ENCODE data around the gene JAM2. TPM values are rescaled to one million over a fixed set of nuclear protein-coding genes. Genes with fewer than 3 reads are reported as not detected.

Gene JAM2
- polyA plus RNA-seq, 2 of the 4 experiments (the other 2 are of a cell fraction): 0.01 TPM

- H3K4me2 ChIP-seq: no peak overlapping the region
- no peak for ATAC-seq
- 25% methylated on average over 5 of the region's 9 CpGs for WGBS (ENCODE audit: missing lambda C conversion rate)
- no peaks in the 10 kb centered on the region for H3K9me3 ChIP-seq
- no peak for DNase-seq (ENCODE audit: low read depth in 1 of 2, low spot score in 1 of 2)
- ChIA-PET CTCF (interaction anchor here (0.7 to 1.1 kb wide), 2 partner anchors 16 to 74 kb away, joined by 3 read pairs; no protein-coding TSS in a partner anchor), POLR2A (no interaction called here)
- H3K4me1 ChIP-seq: no peaks in the 10 kb centered on the region
- no peak overlapping the region for H3K27ac ChIP-seq
- no peak for TF ChIP-seq CHD4 (IDR thresholded peaks at IDR 0.05; ENCODE audit: borderline replicate concordance)
- TF ChIP-seq, protein P1, sequence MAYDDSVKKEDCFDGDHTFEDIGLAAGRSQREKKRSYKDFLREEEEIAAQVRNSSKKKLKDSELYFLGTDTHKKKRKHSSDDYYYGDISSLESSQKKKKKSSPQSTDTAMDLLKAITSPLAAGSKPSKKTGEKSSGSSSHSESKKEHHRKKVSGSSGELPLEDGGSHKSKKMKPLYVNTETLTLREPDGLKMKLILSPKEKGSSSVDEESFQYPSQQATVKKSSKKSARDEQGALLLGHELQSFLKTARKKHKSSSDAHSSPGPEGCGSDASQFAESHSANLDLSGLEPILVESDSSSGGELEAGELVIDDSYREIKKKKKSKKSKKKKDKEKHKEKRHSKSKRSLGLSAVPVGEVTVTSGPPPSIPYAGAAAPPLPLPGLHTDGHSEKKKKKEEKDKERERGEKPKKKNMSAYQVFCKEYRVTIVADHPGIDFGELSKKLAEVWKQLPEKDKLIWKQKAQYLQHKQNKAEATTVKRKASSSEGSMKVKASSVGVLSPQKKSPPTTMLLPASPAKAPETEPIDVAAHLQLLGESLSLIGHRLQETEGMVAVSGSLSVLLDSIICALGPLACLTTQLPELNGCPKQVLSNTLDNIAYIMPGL (CRISPR knock-in tag; IDR thresholded peaks at IDR 0.05; ENCODE audit: borderline replicate concordance): no peak
- TF ChIP-seq MYC (IDR thresholded peaks at IDR 0.05; ENCODE audit: borderline replicate concordance, low read length): no peak
- TF ChIP-seq MAZ (IDR thresholded peaks at IDR 0.05; ENCODE audit: borderline replicate concordance, low read depth, low read length): no peak
- no peak for TF ChIP-seq RNF2 (IDR thresholded peaks at IDR 0.05; ENCODE audit: borderline replicate concordance, low read depth)
- TF ChIP-seq HOXA7 (CRISPR knock-in tag; IDR thresholded peaks at IDR 0.05): no peak
- no peak for TF ChIP-seq KDM5A (IDR thresholded peaks at IDR 0.05)
- no peak for TF ChIP-seq CBX2 (IDR thresholded peaks at IDR 0.05; ENCODE audit: borderline replicate concordance, low read depth)
- no peak for TF ChIP-seq RARB (CRISPR knock-in tag; IDR thresholded peaks at IDR 0.05)
- FAIRE-seq: no peak
- H3K4me3 ChIP-seq: no peak overlapping the region
These were observed 43.3 kb downstream of the JAM2 start for GRCh38 chr21:25682382-25682781.

GRCh38 chr21:25687787-25688186 is 48.7 kb downstream of the JAM2 start:
- CTCF ChIA-PET: interaction anchor here (0.9 kb wide), 1 partner anchor 41 kb away, joined by 3 read pairs; no protein-coding TSS in a partner anchor
- TF ChIP-seq RAD21 (conservative IDR thresholded peaks at IDR 0.05 in 1 of 2, IDR thresholded peaks at IDR 0.05 in 1 of 2) (no peak), HOXB13 (CRISPR knock-in tag; IDR thresholded peaks at IDR 0.05; ENCODE audit: low read depth) (no peak)
- ATAC-seq (no peak), FAIRE-seq (no peak), DNase-seq (ENCODE audit: low read depth in 1 of 2, low spot score in 1 of 2) (no peak)
- WGBS (ENCODE audit: missing lambda C conversion rate): 26% methylated on average over 4 of the region's 4 CpGs
- no peaks in the 10 kb centered on the region for H3K9me3 ChIP-seq
- no peak overlapping the region for H3K4me2 ChIP-seq
- no peak overlapping the region for H3K27ac ChIP-seq
- no peaks in the 10 kb centered on the region for H3K4me1 ChIP-seq
- no peak overlapping the region for H3K4me3 ChIP-seq
- POLR2A ChIA-PET: no interaction called here

DNA sequence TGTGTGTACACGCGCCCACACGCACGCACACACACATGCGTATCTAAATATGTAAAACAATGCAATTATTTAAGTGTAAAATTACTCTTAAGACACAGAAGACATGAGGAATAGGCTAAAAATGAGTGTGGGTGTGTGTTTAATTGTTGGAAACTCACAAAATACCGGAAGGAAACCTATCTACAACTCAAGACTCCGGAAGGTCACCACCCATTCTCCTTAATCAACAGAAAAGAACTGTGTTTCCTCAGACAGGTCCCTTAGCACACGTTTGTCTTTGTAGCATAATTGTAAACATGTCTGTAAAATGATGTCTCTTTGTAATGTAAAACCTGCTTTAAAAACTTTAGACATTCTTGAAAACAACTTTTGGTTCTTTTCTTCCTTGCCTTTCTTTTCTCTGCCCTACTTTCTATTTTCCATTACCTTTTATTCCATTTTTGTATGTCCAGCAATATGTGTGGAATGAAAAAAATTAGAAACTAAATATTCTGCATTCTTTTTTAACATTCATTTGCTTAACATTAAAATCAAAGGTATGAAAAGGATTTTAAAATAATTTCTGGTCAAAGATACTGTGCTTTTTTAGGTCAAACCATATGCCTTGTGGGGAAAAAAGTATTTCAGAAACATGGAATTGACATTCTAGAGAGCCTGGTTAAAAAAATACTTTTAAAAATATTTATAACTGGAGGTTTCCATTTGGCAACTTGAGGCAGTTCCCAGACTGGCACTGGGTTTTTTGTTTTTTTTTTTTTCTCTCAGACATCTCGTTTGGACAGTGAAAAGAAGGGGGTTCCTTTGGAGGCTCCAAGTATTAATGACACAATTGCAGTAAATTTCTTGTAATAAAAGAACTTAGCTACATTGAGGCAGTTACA is 49.5 kb downstream of the JAM2 start:
- ChIA-PET POLR2A (no interaction called here), CTCF (interaction anchor here (0.9 kb wide), 1 partner anchor 41 kb away, joined by 3 read pairs; no protein-coding TSS in a partner anchor)
- ATAC-seq (no peak), DNase-seq (ENCODE audit: low read depth in 1 of 2, low spot score in 1 of 2) (no peak), FAIRE-seq (no peak)
- no peaks in the 10 kb centered on the region for H3K4me1 ChIP-seq
- H3K27ac ChIP-seq: no peak overlapping the region
- no peak overlapping the region for H3K4me2 ChIP-seq
- WGBS (ENCODE audit: missing lambda C conversion rate): 52% methylated on average over 9 of the region's 9 CpGs
- H3K4me3 ChIP-seq: no peak overlapping the region
- no peak for TF ChIP-seq FOSL2 (IDR thresholded peaks at IDR 0.05)
- no peak for TF ChIP-seq FOSL2 (CRISPR knock-in tag; IDR thresholded peaks at IDR 0.05)
- TF ChIP-seq HOXB13 (CRISPR knock-in tag; IDR thresholded peaks at IDR 0.05; ENCODE audit: low read depth): no peak
- no peak for TF ChIP-seq MAFK (IDR thresholded peaks at IDR 0.05; ENCODE audit: partially characterized antibody)
- TF ChIP-seq, protein P2, sequence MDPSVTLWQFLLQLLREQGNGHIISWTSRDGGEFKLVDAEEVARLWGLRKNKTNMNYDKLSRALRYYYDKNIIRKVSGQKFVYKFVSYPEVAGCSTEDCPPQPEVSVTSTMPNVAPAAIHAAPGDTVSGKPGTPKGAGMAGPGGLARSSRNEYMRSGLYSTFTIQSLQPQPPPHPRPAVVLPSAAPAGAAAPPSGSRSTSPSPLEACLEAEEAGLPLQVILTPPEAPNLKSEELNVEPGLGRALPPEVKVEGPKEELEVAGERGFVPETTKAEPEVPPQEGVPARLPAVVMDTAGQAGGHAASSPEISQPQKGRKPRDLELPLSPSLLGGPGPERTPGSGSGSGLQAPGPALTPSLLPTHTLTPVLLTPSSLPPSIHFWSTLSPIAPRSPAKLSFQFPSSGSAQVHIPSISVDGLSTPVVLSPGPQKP (IDR thresholded peaks at IDR 0.05; ENCODE audit: low read depth, low read length): no peak
- no peak for TF ChIP-seq JUN (IDR thresholded peaks at IDR 0.05)
- no peaks in the 10 kb centered on the region for H3K9me3 ChIP-seq
